HepG2 (cell line): Measurements from ENCODE around the gene ELP1. TPM values are rescaled to one million over a fixed set of nuclear protein-coding genes. Genes with fewer than 3 reads are reported as not detected.
A peak's percentile ranks its signal among the peaks of the same experiment; 100 is the strongest.

Experiments
- CBX5 ChIP-seq: sonication (generic); formaldehyde crosslinking; IDR thresholded peaks from 2 replicates; pipeline ENCODE4 v1.4.0; 2020; ENCODE audit warnings: missing genetic modification reagents, borderline replicate concordance
- DDIT3 ChIP-seq: sonication (generic); formaldehyde crosslinking; IDR thresholded peaks from 2 replicates; pipeline ENCODE4 v1.4.0; 2020; ENCODE audit warnings: mild to moderate bottlenecking, missing genetic modification reagents
- HIC2 ChIP-seq: sonication (generic); formaldehyde crosslinking; IDR thresholded peaks from 2 replicates; pipeline ENCODE4 v1.9.0; 2022; ENCODE audit warnings: low read depth, missing genetic modification reagents
- KLF15 ChIP-seq: sonication (generic); formaldehyde crosslinking; IDR thresholded peaks from 2 replicates; pipeline ENCODE4 v1.8.1; 2023; ENCODE audit warnings: borderline replicate concordance, mild to moderate bottlenecking, inconsistent platforms, missing genetic modification reagents, mixed read lengths
- KLF6 ChIP-seq: IDR thresholded peaks from 2 replicates; pipeline ENCODE4 v1.8.0; 2016; ENCODE audit warnings: missing biosample characterization, missing genetic modification reagents
- MEF2D ChIP-seq: sonication (generic); formaldehyde crosslinking; IDR thresholded peaks from 2 replicates; pipeline ENCODE4 v1.5.1; 2020; ENCODE audit warnings: mild to moderate bottlenecking, missing genetic modification reagents
- NCOA2 ChIP-seq: sonication (generic); formaldehyde crosslinking; IDR thresholded peaks from 2 replicates; pipeline ENCODE4 v1.8.0; 2022; ENCODE audit warnings: inconsistent platforms
- ONECUT2 ChIP-seq: sonication (generic); formaldehyde crosslinking; IDR thresholded peaks from 2 replicates; pipeline ENCODE4 v1.4.0; 2020; ENCODE audit warnings: missing genetic modification reagents
- U2AF2 ChIP-seq: fragments of 200-400 bp; formaldehyde crosslinking; IDR thresholded peaks from 2 replicates; pipeline ENCODE4 v1.6.1; 2017; ENCODE audit warnings: low read depth, mild to moderate bottlenecking, low read length
- ZBED4 ChIP-seq: sonication (generic); formaldehyde crosslinking; IDR thresholded peaks from 2 replicates; pipeline ENCODE4 v1.4.0; 2020; ENCODE audit warnings: missing genetic modification reagents, borderline replicate concordance
- ZFP36L1 ChIP-seq: sonication (generic); formaldehyde crosslinking; IDR thresholded peaks from 2 replicates; pipeline ENCODE4 v1.8.0; 2022; ENCODE audit warnings: mild to moderate bottlenecking, missing genetic modification reagents, moderate library complexity
- ZFP82 ChIP-seq: sonication (generic); formaldehyde crosslinking; IDR thresholded peaks from 2 replicates; pipeline ENCODE4 v1.5.1; 2020; ENCODE audit warnings: mild to moderate bottlenecking, missing genetic modification reagents, borderline replicate concordance
- ZFX ChIP-seq: sonication (generic); formaldehyde crosslinking; IDR thresholded peaks from 2 replicates; pipeline ENCODE4 v1.4.0; 2020; ENCODE audit warnings: mild to moderate bottlenecking, low read depth, missing genetic modification reagents, moderate library complexity
- ZNF501 ChIP-seq: sonication (generic); formaldehyde crosslinking; IDR thresholded peaks from 2 replicates; pipeline ENCODE4 v1.5.1; 2020; ENCODE audit warnings: mild to moderate bottlenecking, moderate library complexity, missing genetic modification reagents
- ZNF570 ChIP-seq: sonication (generic); formaldehyde crosslinking; IDR thresholded peaks from 2 replicates; pipeline ENCODE4 v1.4.0; 2020; ENCODE audit warnings: mild to moderate bottlenecking, missing genetic modification reagents, borderline replicate concordance
- ZNF749 ChIP-seq: sonication (generic); formaldehyde crosslinking; IDR thresholded peaks from 2 replicates; pipeline ENCODE4 v1.8.0; 2022; ENCODE audit warnings: mild to moderate bottlenecking, missing genetic modification reagents, moderate library complexity, borderline replicate concordance
- ZNF768 ChIP-seq: sonication (generic); formaldehyde crosslinking; IDR thresholded peaks from 2 replicates; pipeline ENCODE4 v1.4.0; 2020; ENCODE audit warnings: missing genetic modification reagents
- polyA plus RNA-seq, 8 experiments: library from polyadenylated mRNA; depleted of rRNA in 3 of 8; stranded (reverse) in 7 of 8; unstranded in 1 of 8; fragments of >200 nt; fragmentation: Illumina TruSeq in 4 of 8; extraction: Trizol in 4 of 8; gene quantifications; 2 replicates each; pipeline versions ENCODE4 v1.2.1 to v1.2.3, GENCODE V29; 2011 to 2016; ENCODE audit warnings: low read depth in 4 of 8, missing spikeins in 1 of 8, mixed read lengths in 1 of 8; ENCODE audit not compliant: insufficient read depth in 1 of 8
- total RNA-seq, 5 experiments: library from RNA; depleted of rRNA; stranded (reverse); fragments of >200 nt; fragmentation: Illumina TruSeq; extraction: Trizol; gene quantifications; 2 replicates each; pipeline ENCODE4 v1.2.3, GENCODE V29; 2016; ENCODE audit warnings: low read depth in 1 of 5
- TF ChIP-seq, protein P1 (sequence below): sonication (generic); formaldehyde crosslinking; IDR thresholded peaks from 2 replicates; pipeline ENCODE4 v1.8.1; 2023; ENCODE audit warnings: mild to moderate bottlenecking, missing genetic modification reagents, borderline replicate concordance
- TF ChIP-seq, protein P2 (sequence below): sonication (generic); formaldehyde crosslinking; IDR thresholded peaks from 2 replicates; pipeline ENCODE4 v1.5.0; 2020; ENCODE audit warnings: mild to moderate bottlenecking, missing genetic modification reagents
- TF ChIP-seq, protein P3 (sequence below): IDR thresholded peaks from 2 replicates; pipeline ENCODE4 v1.6.1; 2016; ENCODE audit warnings: missing compliant biosample characterization, missing genetic modification reagents, borderline replicate concordance

Gene ELP1
- total and polyA plus RNA-seq, 2 of the 13 experiments (the other 11 are each of a cell fraction or from before 2014, with no cell fraction given): 157 to 275 TPM

GRCh38 chr9:108885643-108886348 is 48.1 kb downstream of the ELP1 start (continued):
- TF ChIP-seq, protein P1, sequence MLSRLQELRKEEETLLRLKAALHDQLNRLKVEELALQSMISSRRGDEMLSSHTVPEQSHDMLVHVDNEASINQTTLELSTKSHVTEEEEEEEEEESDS (CRISPR knock-in tag): no peak
- TF ChIP-seq, protein P2, sequence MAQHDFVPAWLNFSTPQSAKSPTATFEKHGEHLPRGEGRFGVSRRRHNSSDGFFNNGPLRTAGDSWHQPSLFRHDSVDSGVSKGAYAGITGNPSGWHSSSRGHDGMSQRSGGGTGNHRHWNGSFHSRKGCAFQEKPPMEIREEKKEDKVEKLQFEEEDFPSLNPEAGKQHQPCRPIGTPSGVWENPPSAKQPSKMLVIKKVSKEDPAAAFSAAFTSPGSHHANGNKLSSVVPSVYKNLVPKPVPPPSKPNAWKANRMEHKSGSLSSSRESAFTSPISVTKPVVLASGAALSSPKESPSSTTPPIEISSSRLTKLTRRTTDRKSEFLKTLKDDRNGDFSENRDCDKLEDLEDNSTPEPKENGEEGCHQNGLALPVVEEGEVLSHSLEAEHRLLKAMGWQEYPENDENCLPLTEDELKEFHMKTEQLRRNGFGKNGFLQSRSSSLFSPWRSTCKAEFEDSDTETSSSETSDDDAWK: no peak
- TF ChIP-seq KLF15 (CRISPR knock-in tag) (no peak), KLF6 (CRISPR knock-in tag) (peak; percentile 79), ZNF570 (no peak), CBX5 (CRISPR knock-in tag) (peak; percentile 94; the same call in 1 of the 2 replicates), MEF2D (peak; percentile 97), HIC2 (CRISPR knock-in tag) (peak; percentile 87), ZFP82 (CRISPR knock-in tag) (peak; percentile 78; the same call in 1 of the 2 replicates), ZNF768 (CRISPR knock-in tag) (no peak), ZNF501 (peak; percentile 73), NCOA2 (CRISPR knock-in tag) (peak; percentile 100), ZNF749 (peak; percentile 47; the same call in 1 of the 2 replicates), DDIT3 (no peak), ZBED4 (CRISPR knock-in tag) (peak; percentile 62; the same call in 1 of the 2 replicates), ZFP36L1 (CRISPR knock-in tag) (0 out of 2 replicates have a peak, but pooled peaks have one; percentile 86), U2AF2 (no peak), ONECUT2 (CRISPR knock-in tag) (peak; percentile 35; the same call in 1 of the 2 replicates), ZFX (CRISPR knock-in tag) (peak; percentile 62)
- TF ChIP-seq, protein P3, sequence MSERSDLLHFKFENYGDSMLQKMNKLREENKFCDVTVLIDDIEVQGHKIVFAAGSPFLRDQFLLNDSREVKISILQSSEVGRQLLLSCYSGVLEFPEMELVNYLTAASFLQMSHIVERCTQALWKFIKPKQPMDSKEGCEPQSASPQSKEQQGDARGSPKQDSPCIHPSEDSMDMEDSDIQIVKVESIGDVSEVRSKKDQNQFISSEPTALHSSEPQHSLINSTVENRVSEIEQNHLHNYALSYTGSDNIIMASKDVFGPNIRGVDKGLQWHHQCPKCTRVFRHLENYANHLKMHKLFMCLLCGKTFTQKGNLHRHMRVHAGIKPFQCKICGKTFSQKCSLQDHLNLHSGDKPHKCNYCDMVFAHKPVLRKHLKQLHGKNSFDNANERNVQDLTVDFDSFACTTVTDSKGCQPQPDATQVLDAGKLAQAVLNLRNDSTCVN: peak; percentile 75; the same call in 1 of the 2 replicates
